Measurements from ENCODE around the gene DCBLD1. TPM values are rescaled to one million over a fixed set of nuclear protein-coding genes. Genes with fewer than 3 reads are reported as not detected.
A peak's percentile ranks its signal among the peaks of the same experiment; 100 is the strongest.

DCBLD1 gene
- total RNA-seq, 4 donors from 2014 or later: 2.2 to 19.4 (median 10.7) TPM

DNA sequence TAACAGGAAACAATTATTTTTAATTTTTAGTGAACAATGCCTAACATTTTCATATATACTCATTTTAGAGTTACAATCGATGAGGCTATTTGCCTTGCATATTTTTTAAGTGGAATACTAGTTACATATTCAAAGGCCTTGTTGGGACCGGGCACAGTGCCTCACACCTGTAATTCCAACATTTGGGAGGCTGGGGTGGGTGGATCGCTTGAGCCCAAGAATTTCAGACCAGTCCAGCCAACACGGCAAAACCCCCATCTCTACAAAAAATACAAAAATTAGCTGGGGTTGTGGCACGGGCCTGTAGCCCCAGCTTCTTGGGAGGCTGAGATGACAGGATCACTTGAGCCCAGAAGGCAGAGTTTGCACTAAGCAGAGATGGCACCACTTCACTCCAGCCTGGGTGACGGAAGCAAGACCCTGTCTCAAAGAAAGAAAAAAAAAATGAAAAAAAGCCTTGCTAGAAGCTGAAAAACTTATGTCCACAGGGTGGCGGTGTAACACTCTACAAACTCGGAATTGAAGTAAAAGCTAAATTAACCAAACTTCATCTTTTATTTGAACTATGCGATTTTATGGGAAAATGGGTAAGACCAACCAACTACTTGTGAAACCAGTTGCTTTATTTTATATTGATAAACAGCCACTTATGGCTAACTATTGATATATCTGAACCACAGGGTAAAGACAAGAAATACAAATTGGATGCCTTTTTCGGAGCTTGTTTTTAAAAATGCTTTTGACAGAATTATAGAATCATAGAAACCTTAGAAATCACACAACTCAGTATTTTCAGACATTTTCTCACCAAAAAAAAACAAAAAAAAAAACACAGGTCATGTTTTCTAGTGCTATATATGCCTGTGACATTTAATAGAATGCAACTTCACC lies 32.7 kb upstream of the DCBLD1 start:
- Histone ChIP-seq H3K36me3 (no peaks in the 10 kb centered on the region), H3K27me3 (peaks cover 30% of the 10 kb centered on the region), H3K4me3 (no peak overlapping the region), H3K4me1 (peaks cover 0 to 34% (median 6%) of the 10 kb centered on the region in 4 donors), H3K9me3 (no peaks in the 10 kb centered on the region), H3K27ac (no peak overlapping the region)
- in situ Hi-C loops (cut with MboI; ENCODE audit: low pct_ligation_motif_present in 1 of 4, low pct_unique_long_range_greater_than_20kb in 1 of 4, low sequenced_read_pairs in 3 of 4) (loop anchor here in 3 of 4 donors (5.0 to 10.0 kb wide), 2 partner anchors 103 to 105 kb away; no protein-coding TSS in a partner anchor), intact Hi-C loops (cut with DNase I; ENCODE audit: low total_unique reads) (loop anchor here (1.0 to 5.0 kb wide), 2 partner anchors 7 to 108 kb away; no protein-coding TSS in a partner anchor)
- TF ChIP-seq POLR2A (IDR thresholded peaks at IDR 0.05) (no peak), EP300 (IDR thresholded peaks at IDR 0.05; ENCODE audit: low read depth) (no peak), POLR2AphosphoS5 (IDR thresholded peaks at IDR 0.05) (no peak)
- TF ChIP-seq, protein P1, sequence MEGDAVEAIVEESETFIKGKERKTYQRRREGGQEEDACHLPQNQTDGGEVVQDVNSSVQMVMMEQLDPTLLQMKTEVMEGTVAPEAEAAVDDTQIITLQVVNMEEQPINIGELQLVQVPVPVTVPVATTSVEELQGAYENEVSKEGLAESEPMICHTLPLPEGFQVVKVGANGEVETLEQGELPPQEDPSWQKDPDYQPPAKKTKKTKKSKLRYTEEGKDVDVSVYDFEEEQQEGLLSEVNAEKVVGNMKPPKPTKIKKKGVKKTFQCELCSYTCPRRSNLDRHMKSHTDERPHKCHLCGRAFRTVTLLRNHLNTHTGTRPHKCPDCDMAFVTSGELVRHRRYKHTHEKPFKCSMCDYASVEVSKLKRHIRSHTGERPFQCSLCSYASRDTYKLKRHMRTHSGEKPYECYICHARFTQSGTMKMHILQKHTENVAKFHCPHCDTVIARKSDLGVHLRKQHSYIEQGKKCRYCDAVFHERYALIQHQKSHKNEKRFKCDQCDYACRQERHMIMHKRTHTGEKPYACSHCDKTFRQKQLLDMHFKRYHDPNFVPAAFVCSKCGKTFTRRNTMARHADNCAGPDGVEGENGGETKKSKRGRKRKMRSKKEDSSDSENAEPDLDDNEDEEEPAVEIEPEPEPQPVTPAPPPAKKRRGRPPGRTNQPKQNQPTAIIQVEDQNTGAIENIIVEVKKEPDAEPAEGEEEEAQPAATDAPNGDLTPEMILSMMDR (IDR thresholded peaks at IDR 0.05): peak; percentile 64 to 83 (median 72)
- WGBS, 2 donors (ENCODE audit: low coverage in 1 of 2): 27 to 34% methylated on average over 7 to 10 of the region's 10 CpGs
- DNase-seq: peak; percentile 58

DNA sequence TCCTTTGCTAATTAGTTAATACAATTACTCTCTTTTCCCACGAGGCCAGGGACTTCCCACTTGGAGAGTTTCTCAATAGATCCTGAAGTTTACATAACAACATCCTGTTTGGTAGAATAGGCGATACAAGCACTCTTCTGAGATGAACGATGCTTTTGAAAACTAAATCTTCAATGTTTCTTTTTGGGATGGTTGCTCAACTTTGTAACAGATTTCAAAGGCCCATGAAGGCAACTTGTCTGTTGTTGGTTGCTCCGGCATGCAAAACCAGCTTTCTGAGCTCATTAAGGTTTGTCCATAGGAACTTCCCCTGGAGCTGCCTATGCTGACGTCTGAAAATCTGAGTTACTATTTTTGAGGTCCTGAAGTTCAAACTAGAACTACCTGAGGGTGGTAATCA lies 30.8 kb upstream of the DCBLD1 start:
- 40% methylated on average over 2 to 5 of the region's 5 CpGs for WGBS, 2 donors (ENCODE audit: low coverage in 1 of 2)
- TF ChIP-seq EP300 (IDR thresholded peaks at IDR 0.05; ENCODE audit: low read depth) (no peak), POLR2AphosphoS5 (IDR thresholded peaks at IDR 0.05) (no peak), POLR2A (IDR thresholded peaks at IDR 0.05) (no peak)
- TF ChIP-seq, protein P1 (IDR thresholded peaks at IDR 0.05): no peak
- no peak overlapping the region for H3K4me3 ChIP-seq
- no peaks in the 10 kb centered on the region for H3K36me3 ChIP-seq
- H3K27me3 ChIP-seq: peaks cover 25% of the 10 kb centered on the region
- in situ Hi-C loops (cut with MboI; ENCODE audit: low pct_ligation_motif_present in 1 of 4, low pct_unique_long_range_greater_than_20kb in 1 of 4, low sequenced_read_pairs in 3 of 4): loop anchor here in 1 of 4 donors (10.0 kb wide), 1 partner anchor 103 kb away; no protein-coding TSS in a partner anchor
- no peak overlapping the region for H3K27ac ChIP-seq
- peaks cover 0 to 41% (median 6%) of the 10 kb centered on the region in 4 donors for H3K4me1 ChIP-seq
- no peak for DNase-seq
- intact Hi-C loops (cut with DNase I; ENCODE audit: low total_unique reads): loop anchor here (5.0 kb wide), 1 partner anchor 106 kb away; no protein-coding TSS in a partner anchor
- no peaks in the 10 kb centered on the region for H3K9me3 ChIP-seq

DNA sequence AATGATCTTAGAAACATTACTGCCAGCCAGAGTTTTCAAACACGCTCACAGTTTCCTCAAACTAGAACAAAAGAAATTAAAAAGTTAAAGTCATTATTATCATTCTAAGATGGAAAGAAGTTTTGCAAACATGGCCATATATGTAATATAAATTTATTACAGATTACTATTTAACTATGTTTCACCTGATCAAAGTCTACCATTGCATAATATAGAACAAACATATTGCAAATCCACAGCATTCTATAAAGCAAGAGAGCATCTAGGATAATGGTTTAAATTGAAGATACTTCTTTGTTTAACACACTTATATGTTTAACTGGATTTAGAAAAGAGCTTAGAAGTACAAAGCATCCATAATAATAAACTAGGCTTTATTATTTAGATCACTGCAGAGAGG lies 26.2 kb upstream of the DCBLD1 start:
- Histone ChIP-seq H3K4me1 (peaks cover 0 to 21% (median 4%) of the 10 kb centered on the region in 4 donors), H3K4me3 (no peak overlapping the region), H3K9me3 (no peaks in the 10 kb centered on the region), H3K27ac (no peak overlapping the region), H3K27me3 (no peaks in the 10 kb centered on the region), H3K36me3 (no peaks in the 10 kb centered on the region)
- in situ Hi-C loops (cut with MboI; ENCODE audit: low pct_ligation_motif_present in 1 of 4, low pct_unique_long_range_greater_than_20kb in 1 of 4, low sequenced_read_pairs in 3 of 4) (loop anchor here in 2 of 4 donors (5.0 to 10.0 kb wide), 2 partner anchors 96 to 99 kb away; no protein-coding TSS in a partner anchor), intact Hi-C loops (cut with DNase I; ENCODE audit: low total_unique reads) (no loop called here)
- no peak for DNase-seq
- WGBS, 2 donors (ENCODE audit: low coverage in 1 of 2): 20 to 63% methylated on average over 1 of the region's 1 CpG
- TF ChIP-seq EP300 (IDR thresholded peaks at IDR 0.05; ENCODE audit: low read depth) (no peak), POLR2AphosphoS5 (IDR thresholded peaks at IDR 0.05) (peak in 1 of 3 donors; percentile 13)

DNA sequence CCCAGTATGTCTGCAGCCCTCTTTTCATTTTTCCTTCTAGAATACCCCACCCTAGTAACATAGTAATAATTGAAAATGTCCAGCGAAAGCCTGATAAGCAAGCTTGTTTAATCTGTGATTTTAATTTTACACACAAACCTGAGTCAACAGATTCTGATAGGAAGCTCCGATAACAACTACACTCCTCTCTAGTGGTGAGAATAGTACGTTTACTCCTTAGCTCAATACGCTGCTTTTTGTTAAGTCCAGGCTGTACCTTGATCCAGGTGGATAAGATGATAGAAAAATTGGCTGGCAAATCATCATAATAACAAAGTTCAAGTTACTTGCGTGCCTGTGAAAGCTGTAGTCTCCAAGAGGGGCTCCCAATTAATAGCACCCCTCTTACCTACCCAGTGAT lies 25.5 kb upstream of the DCBLD1 start:
- H3K4me3 ChIP-seq: no peak overlapping the region
- DNase-seq: no peak
- in situ Hi-C loops (cut with MboI; ENCODE audit: low pct_ligation_motif_present in 1 of 4, low pct_unique_long_range_greater_than_20kb in 1 of 4, low sequenced_read_pairs in 3 of 4) (loop anchor here in 2 of 4 donors (5.0 to 10.0 kb wide), 2 partner anchors 95 to 98 kb away; no protein-coding TSS in a partner anchor), intact Hi-C loops (cut with DNase I; ENCODE audit: low total_unique reads) (no loop called here)
- WGBS, 2 donors (ENCODE audit: low coverage in 1 of 2): 55 to 69% methylated on average over 5 of the region's 5 CpGs
- H3K36me3 ChIP-seq: no peaks in the 10 kb centered on the region
- TF ChIP-seq POLR2AphosphoS5 (IDR thresholded peaks at IDR 0.05) (no peak), EP300 (IDR thresholded peaks at IDR 0.05; ENCODE audit: low read depth) (no peak), POLR2A (IDR thresholded peaks at IDR 0.05) (no peak)
- TF ChIP-seq, protein P1 (IDR thresholded peaks at IDR 0.05): no peak
- no peaks in the 10 kb centered on the region for H3K9me3 ChIP-seq
- H3K27me3 ChIP-seq: no peaks in the 10 kb centered on the region
- H3K4me1 ChIP-seq: peaks cover 0 to 14% (median 2%) of the 10 kb centered on the region in 4 donors
- H3K27ac ChIP-seq: no peak overlapping the region
